Fibroblast of skin of left quadriceps (primary cell): ENCODE data around the gene DBNDD1.
"Not testable (repeated sequence)": the region's sequence is repeated elsewhere in the genome, so short reads cannot be mapped to it uniquely, and the experiment has no call there.

Source experiments
- DNase-seq, 2 experiments: peaks; one replicate each; pipeline ENCODE4 v3.0.0-alpha.2; 2013; ENCODE audit warnings: low read depth in 2 of 2

DBNDD1 gene

DNA sequence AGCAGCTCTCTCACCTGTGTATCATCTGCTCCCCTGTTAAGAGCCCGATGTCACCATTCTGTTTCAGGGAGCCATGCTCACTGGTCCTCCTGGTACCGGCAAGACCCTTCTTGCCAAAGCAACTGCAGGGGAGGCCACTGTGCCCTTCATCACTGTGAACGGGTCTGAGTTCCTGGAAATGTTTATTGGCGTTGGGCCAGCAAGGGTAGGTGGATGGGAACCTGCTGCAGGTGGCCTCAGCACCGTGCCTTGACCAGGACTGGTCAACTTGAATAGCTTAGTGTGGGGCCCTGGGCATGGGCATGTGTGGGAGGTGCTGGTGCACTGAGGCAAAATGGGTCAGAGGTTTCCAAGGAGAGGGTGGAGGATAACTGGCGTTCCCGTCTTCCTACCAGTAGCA is 28.5 kb downstream of the DBNDD1 start:
- DNase-seq: no peak

- DNase-seq: no peak
Observed at GRCh38 chr16:89988951-89989350, 30.3 kb downstream of the DBNDD1 start.

DNA sequence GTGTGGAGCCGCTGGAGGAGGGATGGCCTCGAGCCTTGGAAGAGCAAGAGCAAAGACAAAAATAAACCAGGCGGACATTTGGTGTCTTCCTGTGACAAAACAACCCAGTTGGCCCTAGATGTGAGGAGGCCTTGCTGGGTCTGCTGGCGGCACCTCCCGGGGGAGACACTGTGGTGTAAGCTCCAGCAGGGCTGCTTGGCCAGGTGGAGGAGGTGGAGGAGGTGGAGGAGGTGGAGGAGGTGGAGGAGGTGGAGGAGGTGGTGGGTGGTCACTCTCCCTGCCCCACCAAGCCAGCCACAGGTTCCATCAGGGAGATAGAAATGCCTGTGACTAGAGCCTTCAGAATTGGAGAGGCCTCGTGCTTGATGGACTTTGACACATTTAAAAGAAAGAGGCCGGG is 32.1 kb downstream of the DBNDD1 start:
- DNase-seq: no peak

- DNase-seq: no peak
Observed at GRCh38 chr16:89986600-89986999, 32.7 kb downstream of the DBNDD1 start.

- no peak for DNase-seq
Observed at GRCh38 chr16:89985219-89985618, 34.0 kb downstream of the DBNDD1 start.

DNA sequence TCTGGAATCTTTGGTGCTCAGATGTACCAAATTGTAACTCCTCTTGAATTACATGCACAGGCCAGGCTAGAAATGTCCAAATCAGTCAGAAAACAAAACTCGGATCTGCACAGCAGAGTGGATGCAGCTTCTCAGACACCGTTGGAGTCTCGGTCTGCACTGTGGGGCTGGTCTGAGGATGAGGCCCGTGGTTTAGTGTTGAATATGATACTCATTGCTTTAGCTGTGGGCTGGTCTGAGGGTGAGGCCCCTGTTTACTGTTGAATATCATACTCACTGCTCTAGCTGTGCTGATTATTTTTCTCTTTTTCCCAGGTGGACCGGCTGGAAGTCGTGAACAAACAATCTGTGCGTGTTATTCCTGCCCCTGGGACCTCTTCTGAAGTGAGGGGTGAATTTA is 35.0 kb downstream of the DBNDD1 start:
- DNase-seq: no peak

- no peak for DNase-seq
Observed at GRCh38 chr16:89983536-89983935, 35.7 kb downstream of the DBNDD1 start.

DNA sequence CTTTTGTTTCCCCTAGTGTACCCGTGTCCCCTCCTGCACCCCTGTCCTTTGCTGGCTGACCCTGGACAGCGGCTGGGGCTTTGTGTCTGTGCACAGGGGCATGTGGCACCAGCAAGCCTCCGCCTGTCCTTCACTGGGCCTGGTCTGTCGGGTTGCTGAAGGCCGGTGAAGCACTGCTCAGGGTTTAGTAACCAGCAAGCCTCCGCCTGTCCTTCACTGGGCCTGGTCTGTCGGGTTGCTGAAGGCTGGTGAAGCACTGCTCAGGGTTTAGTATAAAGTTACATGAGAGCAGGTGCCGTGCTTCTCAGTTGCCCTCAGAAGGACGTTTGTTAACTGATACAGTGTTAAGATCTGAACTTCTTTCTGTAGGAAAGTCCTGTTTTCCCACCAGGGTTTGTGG is 36.9 kb downstream of the DBNDD1 start:
- DNase-seq: no peak

DNA sequence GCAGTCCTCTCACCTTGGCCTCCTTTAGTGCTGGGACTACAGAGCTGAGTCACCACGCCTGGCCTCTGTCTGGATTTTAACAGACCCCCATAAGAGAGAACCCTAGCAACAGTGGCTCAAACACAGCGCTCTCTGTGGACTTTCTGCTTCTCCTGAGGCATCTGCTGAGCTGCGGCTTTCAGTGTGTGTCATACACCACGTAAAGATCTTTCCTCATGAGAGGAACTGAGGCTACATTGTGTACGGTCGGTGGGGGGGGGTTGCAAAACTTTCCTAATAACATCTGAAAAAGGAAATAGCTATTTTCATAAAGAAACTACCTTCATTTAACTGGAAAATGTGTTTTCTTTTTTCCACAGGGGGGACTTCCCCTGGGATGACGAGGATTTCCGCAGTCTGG is 37.8 kb downstream of the DBNDD1 start:
- no peak for DNase-seq

- no peak for DNase-seq
Observed at GRCh38 chr16:89974870-89975269, 44.4 kb downstream of the DBNDD1 start.

DNA sequence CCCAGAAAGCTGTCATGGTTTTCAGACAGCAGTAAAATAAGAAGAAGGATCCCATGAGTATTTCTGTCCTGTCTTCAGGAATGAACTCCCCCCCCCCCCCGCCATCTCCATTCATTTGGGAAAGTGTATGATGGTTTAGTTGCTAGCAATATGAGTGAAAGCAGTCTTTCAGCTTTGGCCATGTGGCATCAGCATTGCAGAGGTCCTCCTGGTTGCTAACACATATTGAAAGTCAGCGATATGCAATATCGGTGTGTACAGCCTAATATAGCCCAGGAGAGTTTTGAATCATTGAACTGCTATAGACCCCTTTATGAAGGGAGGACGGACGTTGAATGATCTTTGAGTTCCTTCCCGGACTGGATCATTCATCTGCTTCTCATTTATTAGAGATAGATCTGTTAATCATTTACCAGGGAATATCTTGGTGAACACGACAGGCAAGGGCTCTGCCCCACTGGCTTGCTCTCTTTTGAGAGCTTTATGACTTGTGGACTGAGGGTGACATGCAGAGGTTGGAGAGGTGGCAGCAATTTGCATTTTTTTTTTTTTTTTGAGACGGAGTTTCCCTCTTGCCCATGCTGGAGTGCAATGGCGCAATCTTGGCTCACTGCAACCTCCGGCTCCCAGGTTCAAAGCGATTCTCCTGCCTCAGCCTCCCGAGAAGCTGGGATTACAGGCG is 45.5 kb downstream of the DBNDD1 start:
- DNase-seq: no peak

DNA sequence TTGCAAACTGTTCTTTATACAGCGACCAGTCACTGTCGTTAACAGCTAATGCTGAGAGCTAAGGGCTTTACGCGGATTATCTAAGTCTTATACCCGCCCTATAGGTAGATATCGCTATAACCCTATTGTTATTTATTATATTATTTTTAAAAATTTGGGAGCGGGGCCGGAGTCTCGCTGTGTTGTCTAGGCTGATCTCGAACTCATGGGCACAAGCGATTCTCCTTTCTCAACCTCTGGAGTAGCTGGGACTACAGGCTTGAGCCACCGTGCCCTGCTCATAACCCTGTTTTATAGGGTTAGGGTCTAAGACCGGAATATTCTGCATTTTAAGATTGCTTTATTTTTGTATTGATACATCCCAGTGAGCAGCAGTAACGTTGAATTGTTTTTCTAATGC is 46.0 kb downstream of the DBNDD1 start:
- no peak for DNase-seq

GRCh38 chr16:89972244-89973234 is 46.7 kb downstream of the DBNDD1 start:
- DNase-seq: peak; percentile 81 to 85

DNA sequence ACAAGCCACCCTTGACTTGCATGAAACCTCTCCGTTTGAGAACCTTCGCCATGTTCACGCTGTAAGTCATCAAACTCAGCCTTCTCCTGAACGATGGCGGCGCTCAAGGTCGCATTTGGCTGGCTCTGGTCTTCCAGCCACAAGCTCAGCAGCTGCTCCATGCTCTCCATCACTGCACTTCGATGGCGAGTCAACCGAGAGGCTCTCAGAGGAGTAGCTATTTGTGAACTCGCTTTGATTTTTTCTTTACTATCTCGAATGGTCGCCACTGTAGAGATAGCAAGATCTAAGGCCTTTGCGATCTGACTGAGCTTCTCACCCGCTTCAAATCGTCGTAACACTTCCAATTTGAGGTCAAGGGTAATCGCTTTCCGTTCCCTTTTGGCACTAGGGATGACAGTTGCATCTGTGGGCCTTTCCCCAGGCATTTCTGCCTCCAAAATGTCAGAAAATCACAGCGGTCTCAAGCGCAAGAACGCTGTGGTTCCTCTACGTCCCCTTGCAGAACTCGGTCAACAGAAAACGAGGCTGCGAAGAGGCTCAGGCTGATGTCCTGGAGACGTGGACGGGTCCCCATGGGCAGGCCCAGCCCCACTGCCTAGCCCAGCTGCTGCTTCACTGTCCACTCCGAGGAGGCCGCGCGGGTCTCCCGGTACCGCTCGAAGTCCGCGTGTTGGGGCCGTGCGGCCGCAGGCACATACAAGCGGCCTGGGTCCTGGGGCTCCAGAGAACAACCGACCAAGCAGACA is 47.6 kb downstream of the DBNDD1 start:
- DNase-seq: no peak

DNA sequence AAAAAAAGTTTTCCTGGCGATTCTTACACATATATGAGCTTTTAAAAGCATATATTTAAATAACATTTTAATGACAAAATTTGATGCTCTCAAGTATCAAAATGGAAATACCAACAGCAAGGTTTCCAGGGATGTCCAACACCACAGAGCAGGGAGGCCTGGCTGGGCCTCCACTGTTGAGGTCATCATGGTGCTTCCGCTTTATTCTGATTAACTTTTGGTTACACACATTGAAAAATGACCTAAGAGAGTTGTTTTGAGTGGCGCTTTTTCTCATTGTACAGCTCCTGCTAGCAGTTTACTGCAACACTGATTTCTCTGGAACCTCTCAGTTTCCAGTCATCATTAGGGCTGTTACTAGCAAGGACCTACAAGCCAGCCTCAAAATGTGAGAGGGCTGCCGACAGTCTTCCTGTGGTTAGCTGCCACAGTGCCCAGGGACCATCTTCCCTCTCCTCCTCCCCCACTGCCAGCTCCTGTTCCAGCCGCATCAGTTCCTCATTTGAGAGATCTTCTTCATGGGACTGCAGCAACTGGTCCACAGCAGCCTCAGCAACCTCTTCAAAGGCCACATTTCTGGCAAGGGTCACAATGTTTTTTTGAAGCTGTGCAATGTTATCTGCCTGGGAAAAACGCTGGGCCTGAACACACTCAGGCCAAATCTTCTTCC is 49.4 kb downstream of the DBNDD1 start:
- no peak for DNase-seq

GRCh38 chr16:89968074-89968473 is 51.2 kb downstream of the DBNDD1 start:
- not testable (repeated sequence) for DNase-seq

- DNase-seq: not testable (repeated sequence)
Observed at GRCh38 chr16:89967436-89967835, 51.8 kb downstream of the DBNDD1 start.

- DNase-seq: no peak
Observed at GRCh38 chr16:89966756-89967155, 52.5 kb downstream of the DBNDD1 start.

DNA sequence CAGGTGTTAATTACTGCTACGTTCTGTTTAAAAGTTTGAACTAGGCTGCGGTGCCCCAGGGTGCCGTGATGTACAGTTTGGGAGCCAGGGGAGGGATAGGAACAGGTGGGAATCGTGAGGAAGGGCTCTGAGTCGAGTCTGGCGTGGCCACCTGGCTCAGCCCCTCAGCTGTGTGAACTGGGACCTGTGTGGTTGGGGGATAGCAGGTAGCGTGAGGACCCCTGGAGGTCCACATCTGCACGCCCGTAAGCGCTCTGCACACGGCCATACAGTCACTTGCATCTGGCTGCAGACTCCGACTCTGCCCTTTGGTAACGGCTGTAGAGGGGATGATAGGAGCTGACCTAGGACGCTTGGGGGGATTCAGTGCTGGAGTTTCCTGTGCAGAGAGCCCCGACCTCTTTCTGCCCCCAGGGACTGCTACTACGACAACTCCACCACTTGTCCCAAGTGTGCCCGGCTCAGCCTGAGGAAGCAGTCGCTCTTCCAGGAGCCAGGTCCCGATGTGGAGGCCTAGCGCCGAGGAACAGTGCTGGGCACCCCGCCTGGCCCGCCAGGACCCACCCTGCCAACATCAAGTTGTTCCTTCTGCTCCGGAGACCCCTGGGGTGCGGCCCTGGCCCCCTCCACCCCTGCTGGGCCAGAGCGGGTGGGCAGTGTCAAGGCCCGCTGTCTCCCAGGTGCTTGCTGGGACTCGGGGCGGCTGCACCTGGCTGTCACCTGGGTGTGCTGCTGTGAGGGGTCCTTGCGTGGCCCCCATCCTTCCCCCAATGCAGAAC is 53.6 kb downstream of the DBNDD1 start:
- no peak for DNase-seq

DNA sequence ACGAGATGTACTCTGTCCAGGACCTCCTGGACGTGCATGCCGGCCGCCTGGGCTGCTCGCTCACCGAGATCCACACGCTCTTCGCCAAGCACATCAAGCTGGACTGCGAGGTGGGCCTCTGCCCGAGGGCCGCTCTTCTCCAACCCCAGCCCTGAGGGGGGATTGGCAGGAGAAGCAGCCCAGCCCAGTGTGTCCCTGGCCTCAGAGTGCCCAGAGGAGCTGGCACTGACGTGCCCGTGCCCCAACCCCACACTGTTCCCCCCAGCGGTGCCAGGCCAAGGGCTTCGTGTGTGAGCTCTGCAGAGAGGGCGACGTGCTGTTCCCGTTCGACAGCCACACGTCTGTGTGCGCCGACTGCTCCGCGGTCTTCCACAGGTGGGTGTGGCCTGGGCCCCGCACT is 55.1 kb downstream of the DBNDD1 start:
- DNase-seq: no peak
